Ishikawa (cell line): ENCODE results near the gene PIM2.

ENCODE experiments used
- CREB1 ChIP-seq: IDR thresholded peaks from 2 replicates; pipeline ENCODE4 v1.6.1; 2012; ENCODE audit warnings: low read depth
- EP300 ChIP-seq: IDR thresholded peaks from 2 replicates; pipeline ENCODE4 v1.6.1; 2012; ENCODE audit warnings: borderline replicate concordance
- FOXM1 ChIP-seq: IDR thresholded peaks from 2 replicates; pipeline ENCODE4 v1.6.1; 2012; ENCODE audit warnings: low read depth, borderline replicate concordance
- MAX ChIP-seq: IDR thresholded peaks from 2 replicates; pipeline ENCODE4 v1.6.1; 2012
- NFIC ChIP-seq: IDR thresholded peaks from 2 replicates; pipeline ENCODE4 v1.6.1; 2012
- RAD21 ChIP-seq: IDR thresholded peaks from 2 replicates; pipeline ENCODE4 v1.6.1; 2012; ENCODE audit warnings: low read depth
- REST ChIP-seq: IDR thresholded peaks from 2 replicates; pipeline ENCODE4 v1.6.1; 2012; ENCODE audit warnings: low read depth, mild to moderate bottlenecking
- TAF1 ChIP-seq: IDR thresholded peaks from 2 replicates; pipeline ENCODE4 v1.6.1; 2012; ENCODE audit warnings: low read depth, mild to moderate bottlenecking
- TCF12 ChIP-seq: IDR thresholded peaks from 2 replicates; pipeline ENCODE4 v1.6.1; 2012; ENCODE audit warnings: low read depth
- TEAD4 ChIP-seq: IDR thresholded peaks from 2 replicates; pipeline ENCODE4 v1.6.1; 2012
- YY1 ChIP-seq: IDR thresholded peaks from 2 replicates; pipeline ENCODE4 v1.6.1; 2012; ENCODE audit warnings: low read depth

- no peak for TF ChIP-seq NFIC
- TF ChIP-seq FOXM1, result no peak
- no peak for TF ChIP-seq RAD21
- no peak for TF ChIP-seq EP300
- no peak for TF ChIP-seq TCF12
- no peak for TF ChIP-seq CREB1
- TF ChIP-seq REST, result no peak
- TF ChIP-seq YY1, result no peak
- TF ChIP-seq TEAD4, result no peak
- no peak for TF ChIP-seq TAF1
- no peak for TF ChIP-seq MAX
Observed at GRCh38 chrX:48927736-48928382, 9.0 kb upstream of the PIM2 start.
